Psoas muscle (tissue), 8 donors: Measurements from ENCODE around the gene S100G. TPM values are rescaled to one million over a fixed set of nuclear protein-coding genes. Genes with fewer than 3 reads are reported as not detected.

Source experiments
- ATAC-seq, 4 donors: fragments of 200-7000 bp; cut with Tn5 transposase; one replicate each; pipeline ENCODE4 v1.9.1; 2020; ENCODE audit warnings: moderate library complexity in 3 of 4, mild to moderate bottlenecking in 2 of 4
- DNase-seq, 2 donors: peaks; one replicate each; pipeline ENCODE4 v3.0.0-alpha.2; 2020
- H3K27ac ChIP-seq: fragments of 200-600 bp; one replicate; pipeline ENCODE4 v1.8.0; 2022
- H3K27me3 ChIP-seq, 3 donors: fragments of 200-600 bp in 1 of 3; one replicate each; pipeline versions ENCODE4 v1.6.1 to v1.8.0; 2013 to 2022; ENCODE audit warnings: low read length in 2 of 3, mild to moderate bottlenecking in 2 of 3, moderate library complexity in 1 of 3; ENCODE audit not compliant: insufficient read depth in 3 of 3
- H3K36me3 ChIP-seq, 2 donors: fragments of 200-600 bp in 1 of 2; one replicate each; pipeline versions ENCODE4 v1.6.1 to v1.8.0; 2013 to 2022; ENCODE audit warnings: low read depth in 1 of 2, mild to moderate bottlenecking in 1 of 2, moderate library complexity in 1 of 2; ENCODE audit not compliant: insufficient read depth in 1 of 2
- H3K4me1 ChIP-seq: fragments of 200-600 bp; one replicate; pipeline ENCODE4 v1.8.0; 2022
- H3K4me3 ChIP-seq: fragments of 200-600 bp; one replicate; pipeline ENCODE4 v1.8.0; 2022; ENCODE audit warnings: mild to moderate bottlenecking
- H3K9me3 ChIP-seq: fragments of 200-600 bp; one replicate; pipeline ENCODE4 v1.8.0; 2022
- WGBS, 3 donors: extraction: QIAGEN DNeasy Blood & Tissue Kit; methylation state at CpG; one replicate each; pipeline versions ENCODE4 v1.1.6 to v1.1.7; 2013; 5-methylcytosine and 5-hydroxymethylcytosine counted together
- intact Hi-C, 2 donors: fragments of 100-400 bp; cut with DNase I; formaldehyde crosslinking; loops; one replicate each; pipeline versions ENCODE4 v1.11.0 to v1.14.2; 2022
- polyA plus RNA-seq, 3 donors: library from polyadenylated mRNA; stranded (reverse); fragments of 200-250 nt; gene quantifications; one replicate each; pipeline ENCODE4 v1.2.3, GENCODE V29; 2013
- total RNA-seq, 4 donors: library from RNA; stranded (reverse); fragmentation: NEBNext Ultra II Directional in 2 of 4; extraction: Animal tissue kit (Norgen Biotek cat#: 25700) in 2 of 4; gene quantifications; one replicate each; pipeline versions ENCODE4 v1.2.1 to v1.2.4, GENCODE V29; 2021 to 2023
- TF ChIP-seq, protein P1 (sequence below): fragments of 200-600 bp; IDR thresholded peaks from one replicate; pipeline ENCODE4 v1.8.0; 2022; ENCODE audit warnings: antibody characterized with exemption
- donor health status: healthy with polysubstance abuse.
- donor health status: DM: no; HTN: no; CAD: no; lungs with moderate emphysema.
- donor health status: Bipolar disorder and iron deficiency.
- donor health status: healthy.
- donor health status: DM: yes; HTN: yes; CAD: no.
- donor health status: DM: no; HTN: no; CAD: no.
- donor health status: DM: no; HTN: no; CAD: no.
- donor health status: DM: yes; HTN: yes; CAD: no.

S100G gene
- total and polyA plus RNA-seq, 7 donors, result 0.23 TPM; not detected in 6

DNA sequence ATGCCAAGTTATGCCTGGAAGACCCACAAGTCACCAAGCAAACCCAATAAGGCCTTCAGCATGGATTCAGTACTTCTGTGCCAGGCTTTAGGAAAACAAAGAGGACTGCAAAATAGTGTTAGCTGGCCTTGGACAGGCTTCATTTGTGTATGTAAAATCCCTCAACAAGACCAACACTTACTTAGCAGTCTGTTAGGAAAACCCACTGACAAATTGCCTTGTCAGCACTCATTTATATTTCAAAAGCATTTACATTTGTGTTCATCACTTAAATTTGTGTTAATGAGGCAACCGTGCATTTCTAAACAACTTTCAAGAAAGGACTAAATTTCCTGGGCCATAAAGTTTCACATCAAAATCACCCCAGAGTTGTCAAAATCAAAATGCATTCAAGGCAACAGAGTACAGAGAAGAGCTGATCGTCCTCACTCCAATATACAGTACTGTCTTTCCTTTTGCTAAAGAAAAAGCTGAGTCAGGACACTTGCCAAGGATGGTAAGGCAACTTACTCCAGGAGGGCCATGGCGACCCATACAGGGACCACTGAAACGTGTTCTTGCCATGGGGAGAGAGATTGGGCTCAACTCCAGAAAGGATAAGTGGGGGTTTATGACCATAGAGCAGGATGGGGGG, 1.6 kb downstream of the S100G start:
- intact Hi-C loops, result no loop called here
- TF ChIP-seq, protein P1, sequence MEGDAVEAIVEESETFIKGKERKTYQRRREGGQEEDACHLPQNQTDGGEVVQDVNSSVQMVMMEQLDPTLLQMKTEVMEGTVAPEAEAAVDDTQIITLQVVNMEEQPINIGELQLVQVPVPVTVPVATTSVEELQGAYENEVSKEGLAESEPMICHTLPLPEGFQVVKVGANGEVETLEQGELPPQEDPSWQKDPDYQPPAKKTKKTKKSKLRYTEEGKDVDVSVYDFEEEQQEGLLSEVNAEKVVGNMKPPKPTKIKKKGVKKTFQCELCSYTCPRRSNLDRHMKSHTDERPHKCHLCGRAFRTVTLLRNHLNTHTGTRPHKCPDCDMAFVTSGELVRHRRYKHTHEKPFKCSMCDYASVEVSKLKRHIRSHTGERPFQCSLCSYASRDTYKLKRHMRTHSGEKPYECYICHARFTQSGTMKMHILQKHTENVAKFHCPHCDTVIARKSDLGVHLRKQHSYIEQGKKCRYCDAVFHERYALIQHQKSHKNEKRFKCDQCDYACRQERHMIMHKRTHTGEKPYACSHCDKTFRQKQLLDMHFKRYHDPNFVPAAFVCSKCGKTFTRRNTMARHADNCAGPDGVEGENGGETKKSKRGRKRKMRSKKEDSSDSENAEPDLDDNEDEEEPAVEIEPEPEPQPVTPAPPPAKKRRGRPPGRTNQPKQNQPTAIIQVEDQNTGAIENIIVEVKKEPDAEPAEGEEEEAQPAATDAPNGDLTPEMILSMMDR, result no peak
- H3K4me3 ChIP-seq, result no peak overlapping the region
- H3K27me3 ChIP-seq, result peaks cover 0 to 10% (median 0%) of the 10 kb centered on the region in 3 donors
- H3K36me3 ChIP-seq, result no peaks in the 10 kb centered on the region
- no peak for DNase-seq
- no peaks in the 10 kb centered on the region for H3K9me3 ChIP-seq
- WGBS, 3 donors, result 75 to 92% (median 90%) methylated on average over 4 of the region's 4 CpGs
- ATAC-seq, result no peak
- no peak overlapping the region for H3K27ac ChIP-seq
- H3K4me1 ChIP-seq, result no peaks in the 10 kb centered on the region

DNA sequence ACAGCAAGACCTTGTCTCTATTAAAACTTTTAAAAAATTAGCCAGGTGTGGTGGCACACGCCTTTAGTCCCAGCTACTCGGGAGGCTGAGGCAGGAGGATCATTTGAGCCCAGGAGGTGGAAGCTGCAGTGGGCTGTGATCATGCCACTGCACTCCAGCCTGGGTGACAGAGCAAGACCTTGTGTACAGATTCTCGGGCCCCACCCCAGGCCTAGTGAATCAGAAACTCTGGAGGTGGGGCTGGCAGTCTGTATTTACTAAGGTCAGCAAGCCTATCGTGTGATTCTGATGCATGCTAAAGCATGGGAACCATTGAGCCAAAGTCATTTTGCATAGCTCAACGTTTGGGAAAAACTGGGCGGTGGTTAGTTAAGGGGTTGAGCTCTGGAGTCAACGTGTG, 3.5 kb downstream of the S100G start:
- Histone ChIP-seq H3K27me3 (peaks cover 0 to 5% (median 0%) of the 10 kb centered on the region in 3 donors), H3K4me3 (no peak overlapping the region), H3K27ac (no peak overlapping the region), H3K4me1 (no peaks in the 10 kb centered on the region), H3K9me3 (no peaks in the 10 kb centered on the region), H3K36me3 (no peaks in the 10 kb centered on the region)
- TF ChIP-seq, protein P1, result no peak
- ATAC-seq (no peak), DNase-seq (no peak)
- 77 to 88% (median 79%) methylated on average over 7 of the region's 7 CpGs for WGBS, 3 donors
- intact Hi-C loops, result no loop called here

DNA sequence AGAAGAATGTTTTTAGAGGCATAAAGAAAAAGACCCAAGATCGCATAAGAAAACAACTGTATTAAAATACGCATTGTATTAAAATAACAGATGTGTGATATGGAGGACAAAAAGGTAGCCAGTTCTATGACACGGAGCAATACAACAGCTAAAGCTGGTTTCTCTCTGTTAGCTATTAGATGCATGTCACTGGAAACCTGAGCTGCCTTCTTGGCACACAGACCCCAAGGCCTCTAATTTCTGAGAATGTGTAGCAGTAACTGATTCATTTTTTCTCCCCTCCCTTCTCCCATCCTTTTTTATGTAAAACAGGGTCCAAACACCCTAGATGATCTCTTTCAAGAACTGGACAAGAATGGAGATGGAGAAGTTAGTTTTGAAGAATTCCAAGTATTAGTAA, 4.1 kb downstream of the S100G start:
- 37 to 44% (median 42%) methylated on average over 3 of the region's 3 CpGs for WGBS, 3 donors
- no peak overlapping the region for H3K4me3 ChIP-seq
- H3K9me3 ChIP-seq, result no peaks in the 10 kb centered on the region
- no peaks in the 10 kb centered on the region for H3K36me3 ChIP-seq
- ATAC-seq (no peak), DNase-seq (no peak)
- intact Hi-C loops, result no loop called here
- H3K27me3 ChIP-seq, result peaks cover 0 to 5% (median 0%) of the 10 kb centered on the region in 3 donors
- H3K27ac ChIP-seq, result no peak overlapping the region
- TF ChIP-seq, protein P1, result no peak
- H3K4me1 ChIP-seq, result no peaks in the 10 kb centered on the region

DNA sequence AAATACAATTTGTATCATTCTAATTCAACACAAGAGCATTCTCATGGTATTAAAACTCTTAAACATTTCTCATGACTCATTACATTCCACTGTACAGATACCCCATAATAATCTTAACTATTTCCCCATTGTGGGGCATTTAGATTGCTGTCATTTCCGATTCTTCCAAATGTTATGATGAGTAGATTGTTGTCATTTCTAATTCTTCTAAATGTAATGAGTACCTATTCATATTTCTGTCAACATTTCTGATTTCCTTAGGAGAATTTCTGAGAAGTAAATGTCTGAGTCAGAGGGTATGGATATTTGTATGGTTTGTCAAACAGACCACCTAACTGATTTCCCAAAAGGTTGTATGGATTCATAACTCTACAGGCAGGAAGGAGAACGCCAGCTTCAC, 8.3 kb downstream of the S100G start:
- H3K27ac ChIP-seq, result no peak overlapping the region
- H3K36me3 ChIP-seq, result no peaks in the 10 kb centered on the region
- H3K27me3 ChIP-seq, result peaks cover 0 to 22% (median 0%) of the 10 kb centered on the region in 3 donors
- TF ChIP-seq, protein P1, result no peak
- H3K9me3 ChIP-seq, result no peaks in the 10 kb centered on the region
- 91 to 95% (median 95%) methylated on average over 2 of the region's 2 CpGs for WGBS, 3 donors
- ATAC-seq, result no peak
- no peaks in the 10 kb centered on the region for H3K4me1 ChIP-seq
- intact Hi-C loops, result no loop called here
- H3K4me3 ChIP-seq, result no peak overlapping the region
- no peak for DNase-seq

DNA sequence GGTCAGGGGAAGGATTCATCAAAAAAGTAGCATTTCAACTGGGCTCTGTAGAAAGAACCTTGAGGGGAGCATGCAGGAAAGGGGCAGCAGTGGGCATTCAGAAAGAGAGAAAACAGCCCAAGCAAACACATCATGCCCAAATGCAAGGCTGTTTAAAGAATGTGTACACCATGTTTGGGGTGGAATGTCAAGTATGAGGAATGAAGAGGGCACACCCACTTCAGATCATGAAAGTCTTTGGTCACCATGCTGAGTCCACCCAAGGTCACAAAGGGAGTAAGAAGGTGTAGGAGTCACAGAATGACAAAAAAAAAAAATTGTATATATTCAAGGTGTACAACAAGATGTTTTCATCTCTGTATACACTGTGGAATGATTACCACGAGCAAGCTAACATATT, 9.4 kb downstream of the S100G start:
- DNase-seq (no peak), ATAC-seq (no peak)
- H3K27ac ChIP-seq, result no peak overlapping the region
- no peaks in the 10 kb centered on the region for H3K4me1 ChIP-seq
- no peaks in the 10 kb centered on the region for H3K36me3 ChIP-seq
- 85 to 100% (median 97%) methylated on average over 1 of the region's 1 CpG for WGBS, 3 donors
- peaks cover 0 to 22% (median 0%) of the 10 kb centered on the region in 3 donors for H3K27me3 ChIP-seq
- intact Hi-C loops, result no loop called here
- H3K4me3 ChIP-seq, result no peak overlapping the region
- no peaks in the 10 kb centered on the region for H3K9me3 ChIP-seq
- TF ChIP-seq, protein P1, result no peak
